ENCODE results near the gene COL9A2.

The COL9A2 gene

GRCh38 chr1:40306296-40306695 lies 10.8 kb downstream of the COL9A2 start:
- in situ Hi-C loops (cut with MboI; ENCODE audit: low pct_unique_long_range_greater_than_20kb, low sequenced_read_pairs) = no loop called here
- no peak for DNase-seq

DNA sequence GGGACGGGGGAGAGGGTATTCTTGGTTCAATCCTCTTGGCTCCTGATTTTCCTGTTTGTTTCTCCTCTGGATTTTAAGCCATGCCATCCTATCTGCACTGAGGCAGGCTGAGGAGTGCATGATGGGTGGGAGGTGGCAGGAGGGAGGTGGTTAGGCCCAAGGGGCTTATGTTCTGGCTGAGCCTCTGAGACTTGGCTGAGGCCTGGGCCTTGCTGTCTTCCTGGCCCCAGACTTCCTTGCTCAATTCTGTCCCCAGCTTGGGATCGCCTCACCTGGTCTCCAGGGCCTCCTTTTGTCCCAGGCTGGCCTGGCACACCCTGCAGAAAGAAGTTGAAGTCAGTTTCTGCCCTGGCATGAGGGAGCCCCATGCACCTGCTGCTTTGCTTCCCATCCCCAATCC lies 11.2 kb downstream of the COL9A2 start:
- in situ Hi-C loops (cut with MboI; ENCODE audit: low pct_unique_long_range_greater_than_20kb, low sequenced_read_pairs) = no loop called here
- DNase-seq = no peak

DNA sequence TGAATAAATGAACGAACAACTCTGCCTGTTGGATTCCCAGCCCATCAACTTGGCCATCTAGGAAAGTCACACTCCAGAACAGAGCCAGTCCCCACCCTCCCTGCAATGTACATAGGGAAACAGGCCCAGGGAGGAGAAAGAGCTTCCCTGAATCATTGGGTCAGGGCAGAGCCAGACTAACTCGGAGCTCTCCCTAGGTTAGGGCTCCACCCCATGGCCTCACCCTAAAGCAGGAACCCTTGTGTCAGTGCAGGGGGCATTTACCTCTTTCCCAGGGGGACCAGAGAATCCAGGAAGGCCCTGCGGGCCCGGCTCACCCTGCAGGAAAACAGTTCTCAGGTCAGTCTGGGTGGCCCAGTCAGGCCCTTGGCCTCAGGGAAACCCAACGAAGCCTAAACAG lies 11.6 kb downstream of the COL9A2 start:
- in situ Hi-C loops (cut with MboI; ENCODE audit: low pct_unique_long_range_greater_than_20kb, low sequenced_read_pairs) = no loop called here
- DNase-seq = no peak

DNA sequence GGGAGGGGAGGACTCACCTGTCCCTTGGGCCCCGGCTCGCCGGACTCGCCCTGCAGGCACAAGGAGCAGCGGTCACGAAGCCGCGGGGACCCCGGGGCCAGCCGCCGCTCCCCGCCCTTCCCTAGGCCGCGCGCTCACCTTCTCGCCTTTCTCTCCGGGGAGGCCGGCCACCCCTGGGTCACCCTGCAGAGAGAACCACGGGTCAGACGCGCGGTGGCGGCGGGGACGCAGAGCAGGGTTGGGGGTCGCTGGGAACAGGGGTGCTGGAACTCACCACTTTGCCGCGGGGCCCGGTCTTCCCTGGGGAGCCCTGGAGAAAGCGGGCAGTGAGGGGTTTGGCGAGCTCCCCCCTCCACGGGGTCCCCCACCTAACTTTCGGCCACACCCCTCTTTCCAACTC lies 13.3 kb downstream of the COL9A2 start:
- DNase-seq = no peak
- in situ Hi-C loops (cut with MboI; ENCODE audit: low pct_unique_long_range_greater_than_20kb, low sequenced_read_pairs) = no loop called here

GRCh38 chr1:40303051-40303771 lies 13.9 kb downstream of the COL9A2 start:
- in situ Hi-C loops (cut with MboI; ENCODE audit: low pct_unique_long_range_greater_than_20kb, low sequenced_read_pairs) = no loop called here
- DNase-seq = no peak

- in situ Hi-C loops (cut with MboI; ENCODE audit: low pct_unique_long_range_greater_than_20kb, low sequenced_read_pairs) = no loop called here
- DNase-seq = no peak
These were observed 14.6 kb downstream of the COL9A2 start for GRCh38 chr1:40302475-40302874.

DNA sequence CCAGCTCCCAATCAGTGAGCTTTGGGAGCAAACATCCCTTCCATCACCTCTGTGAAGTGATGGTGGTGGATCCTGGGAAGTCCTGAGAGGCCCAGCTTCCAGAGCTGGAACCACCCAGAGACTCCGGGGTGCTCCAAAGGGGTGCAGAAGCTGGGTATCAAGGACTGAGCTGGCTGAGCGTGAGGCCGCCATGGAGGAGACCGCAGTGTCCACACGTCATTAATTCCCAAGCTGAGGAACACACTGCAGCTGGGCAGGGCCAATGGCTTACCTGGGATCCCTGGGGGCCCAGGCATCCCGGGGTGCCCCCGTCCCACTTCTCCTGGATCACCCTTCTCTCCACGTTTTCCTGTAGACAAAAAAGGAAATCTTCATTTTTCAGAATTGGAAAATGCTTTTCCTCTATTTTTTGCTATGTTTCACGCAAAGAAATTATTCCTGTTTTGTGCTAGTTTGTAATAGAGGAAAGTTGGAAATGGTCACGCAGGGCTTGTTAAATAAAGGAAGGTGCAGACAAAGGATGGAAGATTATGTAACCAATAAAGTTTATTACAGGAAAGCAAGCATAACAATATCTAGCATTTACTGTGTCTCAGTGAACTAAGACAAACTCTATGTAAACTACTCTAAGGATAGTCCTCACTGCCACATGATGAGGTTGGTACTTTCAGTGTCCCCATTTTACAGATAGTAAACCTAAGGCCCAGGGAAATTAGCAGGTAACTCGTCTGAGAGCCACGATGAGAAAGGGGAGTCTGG lies 15.4 kb downstream of the COL9A2 start:
- DNase-seq = no peak

DNA sequence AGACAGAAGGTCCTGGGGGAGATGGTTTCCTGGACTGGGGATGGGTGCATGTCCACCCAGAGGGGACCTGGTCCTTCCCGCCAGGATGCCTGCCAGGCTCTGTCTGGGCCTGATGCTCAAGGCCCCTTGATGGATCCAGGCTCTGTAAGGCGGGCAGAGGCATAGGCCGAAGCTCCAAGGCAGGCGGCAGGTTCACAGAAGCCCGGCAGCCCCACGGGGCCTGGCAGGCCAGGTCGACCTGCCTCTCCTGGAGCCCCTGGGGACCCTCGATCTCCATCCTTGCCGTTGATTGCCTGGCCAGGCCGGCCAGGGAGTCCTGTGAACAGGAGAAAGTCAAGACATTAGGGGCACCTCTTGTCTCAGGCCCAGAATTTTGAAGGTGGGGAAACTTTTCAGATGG lies 16.0 kb downstream of the COL9A2 start:
- in situ Hi-C loops (cut with MboI; ENCODE audit: low pct_unique_long_range_greater_than_20kb, low sequenced_read_pairs) = no loop called here
- DNase-seq = no peak

More for the DNA sequence above, 15.4 kb downstream of the COL9A2 start:
- in situ Hi-C loops (cut with MboI; ENCODE audit: low pct_unique_long_range_greater_than_20kb, low sequenced_read_pairs) = no loop called here

- DNase-seq = no peak
- in situ Hi-C loops (cut with MboI; ENCODE audit: low pct_unique_long_range_greater_than_20kb, low sequenced_read_pairs) = no loop called here
These were observed 16.4 kb downstream of the COL9A2 start for GRCh38 chr1:40300651-40301050.

DNA sequence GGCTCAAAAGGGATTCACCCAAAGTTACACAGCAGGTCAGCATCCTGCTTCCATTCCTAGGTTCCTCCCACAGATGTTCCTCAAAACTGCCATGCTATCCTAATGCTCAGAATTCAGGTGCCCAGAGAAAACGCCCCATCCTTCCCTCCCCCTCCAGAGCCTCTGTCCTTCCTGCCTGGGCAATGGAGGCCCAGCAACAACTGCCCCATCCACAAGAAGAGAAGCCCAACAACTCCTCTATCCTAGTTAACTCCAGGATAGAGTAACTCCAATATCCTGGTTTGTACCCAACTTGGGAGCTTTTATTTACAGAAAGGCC lies 16.9 kb downstream of the COL9A2 start:
- in situ Hi-C loops (cut with MboI; ENCODE audit: low pct_unique_long_range_greater_than_20kb, low sequenced_read_pairs) = no loop called here
- DNase-seq = no peak

DNA sequence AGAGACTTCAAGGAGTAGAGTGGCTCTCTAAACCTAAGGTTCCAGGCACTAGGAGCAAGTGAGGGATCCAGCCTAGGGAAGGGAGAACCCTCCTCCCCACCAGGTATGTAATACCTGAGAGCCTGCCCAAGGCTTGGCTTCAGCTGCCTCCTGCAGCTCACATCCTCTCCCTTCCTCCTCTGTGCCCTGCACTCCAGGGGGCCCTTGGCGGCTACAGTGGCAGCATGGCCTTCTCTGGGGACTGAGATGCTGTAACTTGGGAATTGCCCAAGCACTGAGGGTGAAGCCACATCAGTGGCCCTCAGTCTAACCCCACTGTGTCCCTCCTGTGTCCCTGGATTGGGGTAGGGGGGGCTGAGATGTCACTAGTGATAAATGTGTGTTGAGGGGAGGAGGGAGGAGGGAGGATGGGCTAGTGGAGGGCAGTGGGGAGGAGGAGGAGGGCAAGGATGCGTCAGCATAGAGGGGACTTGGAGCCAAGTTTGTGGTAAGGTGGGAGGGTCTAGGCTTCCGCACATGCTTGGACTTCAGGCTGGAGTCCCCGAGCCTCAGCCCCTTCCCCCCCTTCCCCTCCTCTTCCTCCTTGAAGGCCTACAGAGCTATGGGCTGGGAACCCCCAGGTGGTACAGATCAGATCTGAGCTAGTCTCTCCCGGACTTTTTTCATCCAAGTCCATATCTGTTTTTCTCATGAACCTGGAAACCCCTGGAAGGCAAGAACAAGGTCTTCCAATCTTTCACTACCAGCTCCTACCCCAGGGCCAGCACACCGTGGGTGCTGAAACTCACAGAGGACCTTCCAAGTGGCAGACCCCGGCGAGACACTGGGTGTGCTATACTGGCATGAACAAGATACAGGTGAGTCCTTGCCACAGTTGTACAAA lies 17.5 kb downstream of the COL9A2 start:
- in situ Hi-C loops (cut with MboI; ENCODE audit: low pct_unique_long_range_greater_than_20kb, low sequenced_read_pairs) = no loop called here
- peak; percentile 21 for DNase-seq

- DNase-seq = no peak
- in situ Hi-C loops (cut with MboI; ENCODE audit: low pct_unique_long_range_greater_than_20kb, low sequenced_read_pairs) = no loop called here
These were observed 25.8 kb downstream of the COL9A2 start for GRCh38 chr1:40291293-40291692.

DNA sequence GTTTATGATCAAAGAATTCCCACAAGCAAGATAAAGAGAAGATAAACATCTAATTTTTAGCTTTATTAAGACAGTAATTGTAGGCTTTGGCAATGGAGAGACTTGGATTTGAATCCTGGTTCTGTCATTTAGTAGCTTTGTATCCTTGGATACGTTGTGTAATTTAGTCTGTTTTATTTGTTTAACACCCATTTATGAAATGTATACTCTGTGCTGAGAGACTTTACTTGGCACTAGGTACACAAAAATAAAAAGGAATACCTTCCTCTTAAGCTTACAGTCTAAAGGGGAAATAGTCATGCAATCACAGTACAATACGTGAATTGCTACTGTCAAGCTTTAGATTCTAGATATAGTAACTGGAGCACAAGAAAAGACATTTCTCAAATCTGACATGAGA lies 35.2 kb downstream of the COL9A2 start:
- no peak for DNase-seq
- in situ Hi-C loops (cut with MboI; ENCODE audit: low pct_unique_long_range_greater_than_20kb, low sequenced_read_pairs) = no loop called here

- no peak for DNase-seq
These were observed 41.0 kb downstream of the COL9A2 start for GRCh38 chr1:40276122-40276521.

DNA sequence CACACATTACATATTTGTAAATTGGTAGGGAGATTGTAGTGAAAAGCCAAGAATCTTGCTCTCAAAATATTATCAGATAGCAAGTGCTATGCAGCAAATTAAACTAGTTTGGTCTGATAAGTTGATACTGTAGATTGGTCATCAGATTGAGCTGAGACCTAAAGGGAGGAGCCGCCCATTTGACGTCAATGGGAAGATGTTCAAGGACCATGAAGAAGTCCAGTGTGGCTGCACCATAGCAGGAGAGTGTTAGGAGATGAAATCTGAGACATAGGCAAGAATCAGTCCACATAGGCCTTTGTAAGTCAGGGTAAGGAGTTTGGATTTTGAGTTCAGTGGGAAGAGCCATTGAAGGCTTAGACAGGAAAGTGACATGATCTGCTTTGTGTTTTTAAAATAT lies 42.8 kb downstream of the COL9A2 start:
- in situ Hi-C loops (cut with MboI; ENCODE audit: low pct_unique_long_range_greater_than_20kb, low sequenced_read_pairs) = no loop called here
- no peak for DNase-seq

More at GRCh38 chr1:40276122-40276521, 41.0 kb downstream of the COL9A2 start:
- in situ Hi-C loops (cut with MboI; ENCODE audit: low pct_unique_long_range_greater_than_20kb, low sequenced_read_pairs) = no loop called here

DNA sequence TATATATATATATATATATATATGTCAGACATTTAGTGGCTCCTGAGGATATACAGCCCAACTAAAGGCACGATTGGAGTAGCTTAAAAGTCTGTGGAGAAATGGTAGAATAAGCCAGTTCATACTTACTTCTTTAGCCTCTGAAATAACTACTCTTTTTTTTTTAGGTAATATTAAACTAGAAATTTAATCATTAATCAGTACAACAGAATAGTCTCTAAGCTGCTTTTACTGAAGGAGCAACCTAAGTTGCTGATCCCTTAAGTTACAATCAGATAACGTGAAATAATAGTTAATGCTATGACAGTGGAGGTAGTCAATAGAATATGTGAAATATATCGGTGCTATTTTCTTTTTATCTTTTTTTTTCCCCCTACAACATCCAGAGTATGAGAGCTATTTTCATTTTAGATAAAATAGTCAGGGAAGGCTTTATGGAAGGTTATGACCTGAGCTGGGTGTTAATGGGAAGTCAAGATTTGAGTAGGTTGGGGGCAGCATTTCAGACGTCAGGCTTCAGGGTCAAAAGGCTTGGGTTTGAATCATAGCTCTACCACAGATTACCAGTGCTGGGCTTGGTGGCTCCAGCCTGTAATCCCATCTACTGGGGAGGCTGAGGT lies 43.4 kb downstream of the COL9A2 start:
- no peak for DNase-seq
- in situ Hi-C loops (cut with MboI; ENCODE audit: low pct_unique_long_range_greater_than_20kb, low sequenced_read_pairs) = no loop called here

DNA sequence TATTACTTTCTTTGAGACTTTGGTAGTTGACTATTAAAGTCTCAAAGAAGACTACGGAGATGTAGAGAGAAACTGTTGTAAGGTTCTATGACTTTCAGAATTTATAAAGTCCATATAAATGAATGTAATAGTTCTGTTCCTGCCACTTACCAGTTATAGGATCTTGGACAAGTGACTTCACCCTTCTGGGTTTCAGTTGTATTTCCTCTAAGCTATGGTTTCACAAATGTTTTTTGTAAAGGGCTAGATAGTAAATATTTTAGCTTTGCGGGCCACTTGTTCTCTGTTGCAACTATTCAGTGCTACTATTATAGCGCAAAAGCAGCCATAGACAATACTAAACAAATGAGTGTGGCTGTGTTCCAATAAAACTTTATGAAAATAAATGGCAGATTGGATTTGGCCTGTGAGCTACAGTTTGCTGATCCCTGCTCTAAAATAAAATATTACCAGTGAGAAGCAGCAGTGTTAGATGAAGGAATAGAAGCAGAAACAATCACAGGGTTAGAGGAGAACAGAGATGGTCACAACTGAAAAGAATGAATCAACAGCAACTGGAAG lies 44.4 kb downstream of the COL9A2 start:
- no peak for DNase-seq
- in situ Hi-C loops (cut with MboI; ENCODE audit: low pct_unique_long_range_greater_than_20kb, low sequenced_read_pairs) = no loop called here

GRCh38 chr1:40270152-40270834 lies 46.8 kb downstream of the COL9A2 start:
- in situ Hi-C loops (cut with MboI; ENCODE audit: low pct_unique_long_range_greater_than_20kb, low sequenced_read_pairs) = no loop called here
- no peak for DNase-seq

DNA sequence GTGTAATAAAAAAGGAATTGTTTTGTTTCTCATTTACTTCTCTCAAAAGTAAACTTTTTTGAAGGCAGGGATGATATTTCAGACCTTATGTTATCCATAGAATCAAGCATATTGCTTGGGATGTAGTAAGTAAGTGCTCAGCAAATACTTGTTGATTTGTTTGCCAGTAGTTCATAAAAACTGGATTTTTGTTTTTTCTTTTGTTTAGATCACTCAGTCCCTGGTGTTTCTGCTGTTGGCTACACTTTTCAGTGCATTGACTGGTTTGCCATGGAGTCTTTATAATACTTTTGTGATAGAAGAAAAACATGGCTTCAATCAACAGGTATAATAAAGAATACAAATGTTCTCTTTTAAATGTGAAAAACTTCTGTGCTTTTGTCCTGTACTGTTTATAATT lies 48.9 kb downstream of the COL9A2 start:
- in situ Hi-C loops (cut with MboI; ENCODE audit: low pct_unique_long_range_greater_than_20kb, low sequenced_read_pairs) = no loop called here
- DNase-seq = no peak

Measured in KBM-7 (cell line).